Measurements from ENCODE around the gene CST7.
"Not testable (repeated sequence)": the region's sequence is repeated elsewhere in the genome, so short reads cannot be mapped to it uniquely, and the experiment has no call there.

CST7 gene, protein sequence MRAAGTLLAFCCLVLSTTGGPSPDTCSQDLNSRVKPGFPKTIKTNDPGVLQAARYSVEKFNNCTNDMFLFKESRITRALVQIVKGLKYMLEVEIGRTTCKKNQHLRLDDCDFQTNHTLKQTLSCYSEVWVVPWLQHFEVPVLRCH

DNA sequence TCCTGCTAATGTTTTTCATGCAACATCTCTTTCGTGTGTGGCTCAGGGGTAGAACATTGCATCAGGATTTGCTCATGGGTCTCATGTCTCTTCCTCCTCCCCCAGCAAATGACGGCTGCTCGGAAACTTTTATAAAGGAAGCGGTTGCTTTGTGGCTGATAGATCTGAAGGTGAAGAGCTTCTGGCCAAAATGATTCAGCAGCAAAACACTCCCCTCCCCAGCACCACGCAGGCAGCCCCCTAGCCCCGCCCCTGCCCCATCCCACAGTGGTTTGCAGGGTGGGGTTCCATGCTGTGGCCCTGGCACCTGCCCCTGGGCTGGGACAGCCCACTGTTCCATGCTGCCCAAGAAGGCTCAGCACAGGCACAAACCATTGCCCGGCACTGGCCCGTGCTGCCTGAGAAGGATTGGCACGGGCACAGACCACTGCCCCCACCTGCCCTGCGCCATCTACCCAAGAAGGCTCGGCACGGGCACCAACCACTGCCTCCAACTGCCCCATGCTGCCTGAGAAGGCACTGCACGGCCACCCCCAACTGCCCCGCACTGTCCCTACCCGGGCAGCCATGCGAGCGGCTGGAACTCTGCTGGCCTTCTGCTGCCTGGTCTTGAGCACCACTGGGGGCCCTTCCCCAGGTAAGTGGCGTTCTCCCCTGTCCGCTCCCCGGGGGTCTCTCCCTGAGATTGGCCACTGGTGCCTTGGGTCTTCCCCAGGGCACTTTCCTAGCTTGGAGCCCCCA lies at the start of gene CST7:
Gene CST7, plus strand, starts transcription at position 331 of the 741 bp plus-strand sequence. Its CDS starts 237 bp downstream, at position 568.
- Histone ChIP-seq H3K4me3 (peak within 1 kb of the TSS; percentile 8 to 34 (median 24)), H3K27ac (peak within 1 kb of the TSS; percentile 20 to 94 (median 70))

DNA sequence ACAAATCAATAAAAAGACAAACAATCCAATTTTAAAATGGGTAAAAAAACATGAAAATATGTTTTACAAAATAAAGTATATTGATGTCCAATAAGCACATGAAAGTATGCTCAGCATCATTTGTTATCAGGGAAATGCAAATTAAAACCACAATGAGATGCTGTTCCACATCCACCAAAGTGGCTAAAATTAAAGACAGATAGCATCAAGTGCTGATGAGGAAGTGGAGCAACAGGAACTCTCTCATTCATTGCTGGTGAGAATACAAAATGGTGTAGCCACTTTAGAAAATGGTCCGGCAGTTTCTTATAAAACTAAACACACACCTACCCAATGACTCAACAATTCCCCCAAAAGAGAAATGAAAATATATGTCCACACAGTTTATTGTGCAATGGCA lies 42.3 kb upstream of the CST7 start:
- H3K27ac ChIP-seq: no peak overlapping the region
- H3K4me3 ChIP-seq: no peak overlapping the region

DNA sequence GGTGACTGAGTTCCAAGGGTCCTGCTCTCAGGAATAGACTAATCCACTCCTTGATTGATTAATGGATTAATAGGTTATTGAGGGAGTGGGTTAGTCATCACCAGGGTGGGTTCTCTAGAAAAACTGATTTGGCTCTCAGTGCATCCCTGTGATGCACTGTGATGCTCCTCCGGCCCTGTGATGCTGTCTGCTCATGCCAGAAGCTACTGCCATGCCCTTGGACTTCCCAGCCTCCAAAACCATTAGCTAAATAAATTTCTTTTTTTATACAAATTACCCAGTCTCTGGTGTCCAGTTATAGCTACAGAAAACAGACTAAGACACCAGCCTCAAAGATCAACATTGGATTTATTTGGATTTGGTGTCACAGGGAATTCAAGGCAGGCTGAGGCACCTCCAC lies 40.4 kb upstream of the CST7 start:
- no peak overlapping the region for H3K27ac ChIP-seq
- H3K4me3 ChIP-seq: no peak overlapping the region

DNA sequence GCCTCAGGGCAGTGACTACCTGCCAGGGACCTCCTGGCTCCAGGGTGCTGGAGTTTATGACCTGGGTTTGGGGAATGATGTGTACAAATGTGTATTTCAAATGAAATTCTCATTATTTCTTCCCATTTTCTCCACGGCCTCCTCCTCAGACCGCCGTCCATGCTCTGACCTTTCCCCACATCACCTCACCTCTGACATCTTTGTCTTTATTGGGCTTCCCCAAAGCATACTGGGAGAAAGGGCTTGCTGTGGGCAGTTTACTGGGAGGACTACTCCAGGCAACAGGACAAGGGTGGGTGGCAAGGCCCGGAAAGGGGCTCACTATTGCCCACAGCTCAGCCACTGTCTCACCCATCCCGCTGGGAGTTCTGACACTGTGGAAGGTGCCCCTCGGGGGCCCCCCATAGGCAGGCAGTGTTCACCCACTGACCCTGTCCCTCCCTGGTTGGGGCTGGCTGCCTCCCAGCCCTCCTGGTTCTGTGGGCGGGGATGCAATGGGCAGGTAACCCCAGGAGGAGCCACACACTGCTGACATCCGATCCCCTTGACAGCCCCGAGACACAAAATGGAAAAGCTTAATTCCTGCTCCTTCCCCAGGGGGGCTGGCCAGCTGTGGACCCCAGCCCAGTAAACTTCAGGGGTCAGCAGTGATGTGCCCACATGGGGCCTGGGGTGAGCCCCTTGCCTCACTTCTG lies 39.8 kb upstream of the CST7 start:
- Histone ChIP-seq H3K4me3 (no peak overlapping the region), H3K27ac (no peak overlapping the region)

DNA sequence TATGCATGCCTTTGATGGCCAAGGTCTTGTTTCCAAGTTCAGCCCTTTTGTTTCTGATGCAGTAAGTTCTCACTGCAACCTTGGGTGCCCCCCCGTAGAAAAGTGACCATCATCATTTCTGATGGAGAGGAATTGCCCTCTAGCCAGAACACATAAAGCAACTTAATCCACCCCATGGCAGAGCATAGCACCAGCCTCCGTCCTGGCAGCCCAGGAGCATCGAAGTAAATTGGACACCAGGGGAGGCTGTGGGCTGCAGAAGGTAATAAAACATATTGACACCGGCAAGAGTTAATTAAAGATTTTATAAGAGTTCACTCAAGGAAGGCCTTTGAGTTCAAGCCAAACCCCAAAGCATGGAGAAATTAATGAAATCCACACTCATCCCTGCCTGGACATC lies 39.2 kb upstream of the CST7 start:
- no peak overlapping the region for H3K27ac ChIP-seq
- H3K4me3 ChIP-seq: no peak overlapping the region

DNA sequence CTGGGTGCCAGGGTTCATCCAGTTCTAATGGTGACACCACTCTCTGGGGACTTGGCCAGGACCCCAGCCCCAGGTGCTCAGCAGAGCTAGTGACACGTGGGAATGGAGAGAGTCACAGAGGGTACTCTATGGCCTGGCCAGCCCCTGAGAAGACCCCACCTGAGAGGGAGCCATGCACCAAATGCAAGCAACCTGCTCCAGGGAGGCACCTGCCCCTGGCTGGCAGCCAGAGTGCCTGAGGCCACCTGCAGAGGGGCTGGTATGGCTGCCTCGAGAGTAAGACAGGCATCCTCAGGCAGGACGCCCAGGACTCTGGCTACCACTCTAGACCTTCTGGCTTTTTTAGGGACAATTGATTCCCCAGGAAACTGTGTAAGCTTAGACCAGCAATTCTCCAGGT lies 38.6 kb upstream of the CST7 start:
- Histone ChIP-seq H3K27ac (no peak overlapping the region), H3K4me3 (no peak overlapping the region)

DNA sequence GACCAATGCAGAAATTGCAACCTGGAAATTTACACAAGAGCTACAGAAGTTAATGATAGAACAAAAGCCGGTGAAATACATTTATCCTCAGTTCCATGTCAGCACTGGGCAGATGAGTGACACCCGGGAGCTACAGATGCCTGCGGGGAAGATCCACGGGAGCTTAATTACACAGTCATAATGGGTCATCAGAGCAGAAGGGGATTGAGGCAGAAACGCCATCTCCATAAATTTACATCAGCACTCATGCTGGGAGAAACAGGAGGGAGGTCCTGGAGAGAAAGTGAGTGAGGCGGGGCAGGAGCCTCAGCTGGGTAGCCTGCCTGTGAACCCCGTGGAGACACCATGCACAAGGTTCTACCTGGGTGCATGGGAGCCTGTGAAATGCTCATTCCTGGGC lies 37.6 kb upstream of the CST7 start:
- Histone ChIP-seq H3K4me3 (no peak overlapping the region), H3K27ac (no peak overlapping the region)

DNA sequence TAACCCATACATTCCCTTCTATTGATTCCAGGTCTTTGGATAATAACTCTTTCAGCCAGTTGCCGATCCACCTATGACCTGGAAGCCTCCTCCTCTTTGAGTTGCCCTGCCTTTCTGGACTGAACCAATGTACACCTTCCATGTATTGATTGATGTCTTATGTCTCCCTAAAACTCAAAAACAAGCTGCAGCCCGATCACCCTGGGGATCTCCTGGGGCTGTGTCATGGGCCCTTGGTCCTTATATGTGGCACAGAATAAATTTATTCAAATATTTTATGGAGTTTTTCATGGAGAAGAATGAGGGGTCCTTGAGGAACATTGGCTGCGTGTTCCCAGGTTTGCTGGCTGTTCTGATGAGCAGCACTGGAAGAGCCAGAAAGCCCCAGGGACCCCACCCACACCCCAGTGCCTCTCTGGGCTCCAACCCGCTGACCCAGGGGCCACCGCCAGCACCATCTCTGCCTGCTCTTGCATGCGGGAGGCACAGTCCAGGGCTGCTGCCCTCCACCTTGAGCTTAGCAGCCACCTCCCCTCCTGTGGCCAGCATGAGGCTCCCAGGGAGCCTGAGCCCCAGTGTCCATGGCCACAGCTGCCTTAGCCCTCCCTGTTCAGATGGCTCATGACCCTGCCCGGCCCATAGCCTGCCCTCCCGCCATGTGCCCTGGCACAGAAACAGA lies 36.5 kb upstream of the CST7 start:
- Histone ChIP-seq H3K27ac (no peak overlapping the region), H3K4me3 (no peak overlapping the region)

DNA sequence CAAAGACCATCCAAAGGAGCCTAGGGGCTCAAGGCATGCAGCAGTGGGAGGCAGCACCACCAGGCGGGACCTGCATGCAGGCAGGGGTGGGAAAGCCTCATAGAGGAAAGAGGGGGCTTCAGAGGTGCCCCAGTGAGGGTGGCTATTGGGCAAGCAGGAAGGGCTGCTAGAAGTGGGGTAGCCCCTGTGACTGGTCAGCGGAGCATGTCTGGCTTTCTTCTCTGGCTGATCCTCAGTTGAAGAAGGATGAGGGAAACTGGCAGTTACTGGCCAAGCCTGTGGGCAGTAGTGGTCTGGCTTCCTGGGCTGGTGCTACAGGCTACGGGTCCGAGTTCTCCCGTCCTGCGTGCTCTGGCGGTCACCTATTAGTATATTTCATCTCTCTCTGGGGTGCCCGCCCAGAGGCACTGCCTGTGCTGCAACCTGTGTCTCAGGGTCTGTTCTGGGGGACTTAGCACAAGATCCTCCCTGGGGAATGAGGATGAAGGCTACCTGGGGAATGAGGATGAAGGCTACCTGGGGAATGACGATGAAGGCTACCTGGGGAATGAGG lies 35.9 kb upstream of the CST7 start:
- Histone ChIP-seq H3K4me3 (no peak overlapping the region), H3K27ac (no peak overlapping the region)

DNA sequence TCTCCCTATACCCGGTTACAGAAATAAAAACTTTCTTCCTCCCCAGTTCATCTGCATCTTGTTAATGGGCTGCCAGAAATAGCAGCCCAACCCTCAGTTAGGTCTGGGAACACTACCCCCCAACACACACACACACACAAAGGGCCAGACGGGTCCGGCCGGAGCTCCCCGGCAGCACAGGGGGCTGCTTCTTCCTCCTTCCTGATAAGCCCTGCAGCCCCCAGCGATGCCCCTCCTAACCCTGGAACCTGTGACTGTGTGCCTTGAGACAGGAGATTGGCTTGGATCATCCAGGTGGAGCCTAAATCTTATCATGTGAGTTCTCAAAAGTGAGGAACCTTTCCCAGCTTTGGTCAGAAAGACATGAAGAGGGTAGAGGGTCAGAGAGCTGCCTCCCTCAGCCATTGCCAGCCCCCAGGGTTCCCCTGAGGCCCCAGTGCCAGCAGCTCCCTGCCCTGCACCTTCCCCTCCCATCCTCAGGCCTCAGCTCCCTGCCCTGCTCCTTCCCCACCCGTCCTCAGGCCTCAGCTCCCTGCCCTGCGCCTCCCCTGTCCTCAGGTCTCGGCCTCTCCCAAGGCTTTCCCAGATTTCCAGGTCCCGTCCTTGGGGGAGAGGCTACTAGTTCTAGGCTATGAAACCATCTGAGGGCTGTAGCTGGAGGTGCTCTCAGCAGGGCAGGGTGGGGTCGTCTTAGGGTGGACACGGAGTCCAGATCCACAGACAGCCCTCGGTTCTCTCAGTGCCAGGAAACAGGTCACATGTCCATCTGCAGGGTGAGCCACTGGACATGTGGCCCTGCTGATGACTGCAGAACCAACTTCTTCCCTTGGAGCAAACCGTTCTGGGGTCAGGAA lies 34.5 kb upstream of the CST7 start:
- Histone ChIP-seq H3K27ac (no peak overlapping the region), H3K4me3 (no peak overlapping the region)

DNA sequence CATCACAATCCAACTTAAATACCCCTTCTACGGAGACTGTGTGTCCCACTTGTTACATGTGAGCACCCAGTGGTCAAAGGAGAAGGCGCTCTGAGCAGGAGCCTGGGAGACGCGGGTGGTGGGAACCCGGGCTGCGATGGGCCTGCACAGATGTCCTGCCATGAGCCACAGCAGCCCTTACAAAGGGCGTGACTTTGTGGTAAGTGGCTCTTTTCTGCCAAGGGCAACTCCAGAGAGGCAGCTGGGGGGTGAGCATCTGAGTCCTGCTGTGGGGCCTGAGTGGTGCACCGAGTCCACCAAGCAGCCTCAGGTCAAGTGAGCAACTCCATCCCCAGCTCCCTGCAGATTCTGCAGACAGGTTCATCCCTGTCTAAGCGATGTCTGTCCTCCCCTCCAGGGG lies 33.6 kb upstream of the CST7 start:
- H3K27ac ChIP-seq: no peak overlapping the region

DNA sequence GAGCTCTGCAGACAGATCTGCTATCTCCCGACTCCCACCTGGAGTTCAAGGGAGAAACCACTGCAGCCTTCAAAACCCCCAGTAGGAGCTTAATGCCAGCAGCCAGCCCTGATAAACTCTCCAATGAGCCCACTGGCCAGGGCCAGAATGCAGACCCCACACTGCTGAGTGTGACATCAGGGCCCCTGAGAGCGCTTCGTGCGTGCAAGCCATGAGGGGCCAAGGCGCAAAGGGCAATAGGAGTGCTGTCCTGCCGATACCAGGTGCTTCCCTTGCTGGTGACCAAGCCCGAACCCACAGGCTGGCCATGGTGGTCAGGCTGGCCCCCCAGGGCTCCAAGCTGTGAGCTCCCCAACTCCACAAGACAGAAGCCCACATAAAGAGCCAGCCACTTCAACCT lies 33.2 kb upstream of the CST7 start:
- Histone ChIP-seq H3K27ac (no peak overlapping the region), H3K4me3 (no peak overlapping the region)

More for the DNA sequence above, 33.6 kb upstream of the CST7 start:
- H3K4me3 ChIP-seq: no peak overlapping the region

DNA sequence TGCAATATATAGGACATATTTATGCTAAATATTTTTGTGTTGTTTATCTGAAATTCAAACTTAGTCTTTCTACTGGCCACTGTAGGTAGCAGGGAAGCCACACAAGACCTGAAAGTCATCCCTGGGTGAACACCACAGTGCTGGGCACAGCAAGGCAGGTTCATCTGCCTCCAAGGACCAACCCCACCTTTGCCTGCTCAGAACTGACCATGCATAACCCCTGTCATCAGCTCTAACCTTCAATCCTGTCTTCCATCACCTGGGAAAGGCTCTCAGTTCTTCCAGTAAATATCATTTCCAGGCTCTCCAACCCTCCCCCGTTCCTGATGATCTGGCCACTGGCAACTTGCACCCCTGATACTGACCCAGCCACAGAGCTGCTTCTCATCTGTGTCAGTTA lies 32.7 kb upstream of the CST7 start:
- Histone ChIP-seq H3K27ac (no peak overlapping the region), H3K4me3 (no peak overlapping the region)

DNA sequence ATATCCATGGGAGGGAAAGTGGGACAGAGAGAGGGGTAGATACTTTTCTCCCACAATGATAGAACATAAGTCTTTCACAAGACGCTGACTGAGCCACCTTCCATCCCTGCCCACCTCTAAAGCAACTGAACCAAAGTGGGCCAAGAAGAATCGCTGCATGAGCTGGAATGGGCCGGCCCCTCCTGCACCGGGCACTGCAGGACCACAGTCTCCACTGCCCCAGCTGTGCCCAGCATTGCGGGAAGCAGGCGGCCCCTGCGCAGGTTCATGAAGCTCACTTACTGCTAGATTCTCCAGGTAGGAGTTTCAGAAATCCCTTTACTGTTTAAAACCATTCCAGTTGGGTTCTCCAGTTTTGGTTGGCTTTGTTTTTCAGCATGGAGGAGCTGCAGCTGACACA lies 32.0 kb upstream of the CST7 start:
- H3K4me3 ChIP-seq: no peak overlapping the region
- H3K27ac ChIP-seq: no peak overlapping the region

DNA sequence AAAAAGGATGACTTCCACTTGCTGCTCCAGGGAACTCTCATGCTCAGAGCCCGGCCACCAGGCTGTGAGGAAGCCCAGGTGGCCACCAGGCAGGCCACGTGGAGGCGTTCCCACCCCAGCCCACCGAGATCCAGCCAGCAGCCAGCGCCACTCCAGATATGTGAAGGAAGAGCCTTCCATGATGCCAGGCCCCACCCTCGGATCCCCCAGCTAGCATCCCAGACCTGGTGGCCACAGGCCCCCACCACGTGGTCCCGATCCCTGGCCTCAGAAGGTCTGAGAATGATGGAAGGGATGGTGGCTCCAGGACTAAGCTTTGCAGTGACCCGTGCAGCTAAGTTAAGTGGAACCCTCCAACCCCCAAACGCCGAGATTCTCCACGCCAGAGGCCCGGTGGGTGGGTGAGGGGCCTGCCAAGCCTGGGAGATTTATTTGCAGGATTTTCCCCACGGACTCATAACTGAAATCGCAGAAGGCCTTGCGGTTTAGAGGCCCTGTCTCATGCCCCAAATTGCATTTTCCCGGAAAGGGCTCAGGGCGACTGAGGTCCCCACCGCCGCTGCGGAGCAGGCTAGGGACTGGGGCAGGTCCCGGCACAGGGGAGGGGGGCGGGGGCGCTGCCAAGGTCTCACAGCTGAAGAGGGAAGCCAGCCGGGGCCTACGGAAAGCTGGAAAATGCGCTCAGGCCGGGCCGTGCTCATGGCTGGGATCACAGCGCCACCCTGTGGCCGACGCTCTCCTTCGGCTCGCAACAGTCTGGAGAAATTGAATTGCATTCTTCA lies 31.1 kb upstream of the CST7 start:
- Histone ChIP-seq H3K27ac (no peak overlapping the region), H3K4me3 (no peak overlapping the region)

DNA sequence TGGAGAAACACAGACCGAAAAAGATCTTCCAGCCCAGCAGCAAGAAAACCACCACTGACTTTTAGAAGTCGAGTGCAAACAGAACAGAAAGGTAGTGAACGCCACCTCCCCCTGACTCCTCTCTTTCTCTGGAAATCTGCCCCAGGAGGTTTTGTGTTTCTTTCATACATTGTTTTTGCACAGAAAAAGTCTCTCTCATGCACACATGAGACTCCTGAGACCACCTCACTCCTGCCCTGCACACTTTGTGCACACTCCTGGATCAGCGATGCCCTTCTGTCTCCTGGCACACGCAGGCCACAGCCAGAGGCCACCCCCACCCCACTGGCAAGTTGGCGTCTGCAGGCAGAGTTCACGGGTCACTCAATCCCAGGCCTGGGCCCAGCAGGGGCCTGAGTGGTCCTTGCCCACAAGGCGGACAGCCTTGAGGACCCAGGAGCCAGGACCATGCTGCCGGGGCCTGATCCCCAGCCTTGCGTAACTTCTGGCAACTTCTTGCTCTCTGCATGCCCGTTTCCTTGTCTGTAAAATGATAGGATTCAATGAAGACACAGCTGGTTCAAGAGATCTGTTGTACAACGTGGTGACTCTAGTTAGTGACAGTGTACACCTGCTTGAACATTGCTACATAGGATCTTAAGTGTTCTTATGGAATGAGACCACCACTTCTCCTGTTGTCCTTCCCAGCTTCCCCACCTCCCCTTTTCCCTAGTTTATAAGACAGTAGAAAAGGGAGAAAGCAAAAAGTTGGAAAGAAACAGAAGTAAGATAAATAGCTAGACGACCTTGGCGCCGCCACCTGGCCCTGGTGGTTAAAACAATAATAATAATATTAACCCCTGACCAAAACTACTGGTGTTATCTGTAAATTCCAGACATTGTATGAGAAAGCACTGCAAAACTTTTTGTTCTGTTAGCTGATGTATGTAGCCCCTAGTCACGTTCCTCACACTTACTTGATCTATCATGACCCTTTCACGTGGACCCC lies 30.2 kb upstream of the CST7 start:
- Histone ChIP-seq H3K4me3 (no peak overlapping the region), H3K27ac (no peak overlapping the region)

DNA sequence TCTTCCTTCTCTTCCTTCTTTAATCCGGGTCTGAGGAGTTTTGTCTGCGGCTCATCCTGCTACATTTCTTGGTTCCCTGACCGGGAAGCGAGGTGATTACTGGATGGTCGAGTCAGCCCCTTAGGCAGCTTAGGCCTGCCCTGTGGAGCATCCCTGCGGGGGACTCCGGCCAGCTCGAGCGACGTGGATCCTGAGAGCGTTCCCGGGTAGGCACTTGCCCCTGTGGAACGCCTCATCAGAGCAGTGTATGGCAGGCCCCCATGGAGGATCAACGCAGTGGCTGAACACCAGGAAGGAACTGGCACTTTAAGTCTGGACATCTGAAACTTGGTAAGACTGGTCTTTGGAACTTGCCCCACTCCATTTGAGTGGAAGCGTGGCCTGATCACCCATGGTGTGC lies 29.4 kb upstream of the CST7 start:
- H3K4me3 ChIP-seq, H3K27ac ChIP-seq: not testable (repeated sequence)

DNA sequence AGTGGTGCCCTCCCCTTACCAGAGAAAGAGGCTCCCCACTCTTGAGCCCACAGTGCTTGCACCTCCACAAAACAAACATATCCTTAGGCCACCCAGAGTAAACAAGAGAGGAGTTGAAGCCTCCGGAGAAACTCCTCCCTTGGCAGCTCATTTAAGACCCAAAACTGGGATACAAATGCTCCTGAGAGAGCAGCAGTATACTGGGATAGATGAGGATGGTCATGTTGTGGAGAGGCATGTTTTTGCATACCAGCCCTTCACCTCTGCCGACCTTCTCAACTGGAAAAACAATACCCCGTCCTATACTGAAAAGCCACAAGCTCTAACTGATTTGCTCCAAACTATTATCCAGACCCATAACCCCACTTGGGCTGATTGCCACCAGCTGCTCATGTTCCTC lies 28.4 kb upstream of the CST7 start:
- H3K4me3 ChIP-seq, H3K27ac ChIP-seq: not testable (repeated sequence)

All from skin epidermis (tissue), 12 donors.